ENCODE results near the gene FOXD2.
"Not testable (repeated sequence)": the region's sequence is repeated elsewhere in the genome, so short reads cannot be mapped to it uniquely, and the experiment has no call there.

The FOXD2 gene

DNA sequence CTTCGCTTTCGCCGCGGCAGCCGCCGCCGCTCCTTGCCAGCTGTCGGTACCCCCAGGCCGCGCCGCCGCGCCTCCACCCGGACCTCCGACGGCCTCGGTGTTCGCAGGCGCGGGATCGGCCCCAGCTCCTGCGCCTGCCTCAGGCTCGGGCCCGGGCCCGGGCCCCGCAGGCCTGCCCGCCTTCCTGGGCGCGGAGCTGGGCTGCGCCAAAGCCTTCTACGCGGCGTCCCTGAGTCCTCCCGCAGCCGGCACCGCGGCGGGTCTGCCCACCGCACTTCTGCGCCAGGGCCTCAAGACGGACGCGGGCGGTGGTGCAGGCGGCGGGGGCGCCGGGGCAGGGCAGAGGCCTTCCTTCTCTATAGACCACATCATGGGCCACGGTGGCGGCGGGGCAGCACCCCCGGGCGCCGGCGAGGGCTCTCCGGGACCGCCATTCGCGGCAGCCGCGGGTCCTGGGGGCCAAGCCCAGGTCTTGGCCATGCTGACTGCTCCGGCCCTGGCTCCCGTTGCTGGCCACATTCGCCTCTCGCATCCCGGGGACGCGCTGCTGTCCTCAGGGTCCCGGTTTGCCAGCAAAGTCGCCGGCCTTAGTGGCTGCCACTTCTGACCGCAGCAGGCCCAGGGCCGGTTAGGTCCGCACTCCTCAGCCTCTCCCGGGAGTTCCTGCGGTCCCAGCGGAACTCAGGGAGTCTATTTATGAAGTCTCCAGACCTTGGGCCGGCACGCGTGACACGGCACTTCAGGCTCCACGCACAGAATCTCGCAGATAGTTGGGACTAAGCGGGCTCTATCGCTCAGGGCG lies 1.4 kb downstream of the FOXD2 start:
- no peak for DNase-seq

- no peak for DNase-seq
Observed at GRCh38 chr1:47439819-47440598, 2.2 kb downstream of the FOXD2 start.

DNA sequence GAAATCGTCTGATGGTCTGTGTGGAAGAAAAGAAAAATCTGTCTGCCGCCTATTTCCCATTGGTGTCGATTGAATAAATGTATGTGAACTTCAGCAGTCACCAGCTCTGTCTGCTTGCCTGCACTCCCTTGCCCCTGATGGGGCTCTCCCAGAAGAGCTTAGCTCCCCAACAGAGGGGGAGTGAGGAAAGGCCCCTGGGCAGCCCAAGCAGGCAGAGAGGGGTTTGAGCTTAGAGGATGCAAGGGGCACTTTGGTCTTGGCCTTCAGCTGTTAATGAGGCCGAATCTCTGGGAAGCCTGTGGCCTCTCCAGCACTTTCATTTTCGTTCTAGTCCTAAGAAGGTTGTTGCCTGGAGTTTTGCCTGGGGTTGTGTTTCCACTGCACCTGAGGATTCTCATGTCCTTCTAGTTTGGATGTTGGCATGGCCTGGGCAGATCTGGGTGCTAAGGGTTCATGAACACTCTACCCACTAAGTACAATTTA lies 2.8 kb downstream of the FOXD2 start:
- DNase-seq, result no peak

GRCh38 chr1:47441450-47442106 lies 3.7 kb downstream of the FOXD2 start:
- DNase-seq, result no peak

DNA sequence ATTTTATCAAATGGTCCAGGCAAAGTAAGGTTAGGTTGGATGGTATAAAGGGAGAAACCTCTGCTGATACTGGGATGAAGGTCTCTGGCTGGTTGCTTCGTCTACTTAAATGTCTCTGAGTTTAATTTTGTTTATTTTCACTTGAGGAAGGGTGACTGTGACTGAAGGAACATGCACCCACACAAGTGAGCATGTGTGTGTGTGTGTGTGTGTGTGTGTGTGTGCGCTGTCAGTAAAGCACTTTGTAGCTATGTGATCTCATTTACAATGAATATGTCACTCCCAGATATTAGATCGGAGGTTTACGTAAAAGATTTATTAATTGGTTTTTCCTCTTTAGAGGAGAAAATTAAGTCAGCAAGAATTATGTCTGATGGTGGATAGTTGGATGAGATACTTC lies 4.4 kb downstream of the FOXD2 start:
- DNase-seq, result no peak

DNA sequence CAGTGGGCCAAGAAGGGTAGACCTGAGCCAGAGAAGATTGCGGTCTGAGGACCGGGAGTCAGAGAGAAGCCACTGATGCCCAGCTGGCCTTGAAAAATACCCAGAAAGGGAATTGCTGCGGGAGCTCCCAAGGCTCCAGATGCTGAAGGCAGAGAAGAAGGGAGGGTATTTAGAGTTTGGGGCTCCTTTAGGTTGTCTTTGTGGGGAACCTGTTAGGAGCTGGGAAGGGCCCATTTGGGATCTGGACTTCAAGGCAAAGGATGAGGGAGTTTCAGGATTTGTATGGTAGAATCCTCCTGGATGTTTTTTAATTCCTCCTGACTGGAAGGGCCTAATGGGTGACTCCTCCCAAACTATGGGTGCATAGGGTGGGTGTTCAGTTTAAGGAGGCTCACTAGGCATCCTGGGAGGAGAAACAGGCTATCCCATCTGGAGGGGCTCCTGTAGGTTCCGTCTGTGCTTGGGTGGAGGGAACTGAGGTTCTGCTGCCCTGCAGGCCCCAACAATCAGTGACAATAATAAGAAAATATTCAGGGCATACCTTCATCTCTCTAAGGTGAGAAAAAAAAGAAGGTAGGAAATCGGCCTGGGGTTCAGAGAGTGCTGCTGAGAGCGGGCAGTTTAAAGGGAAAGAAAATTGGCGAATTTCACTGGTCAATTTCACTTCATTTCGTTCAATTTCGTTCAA lies 5.1 kb downstream of the FOXD2 start:
- DNase-seq, result no peak

GRCh38 chr1:47443530-47444296 lies 5.9 kb downstream of the FOXD2 start:
- DNase-seq, result no peak

GRCh38 chr1:47444297-47444561 lies 6.4 kb downstream of the FOXD2 start:
- no peak for DNase-seq

DNA sequence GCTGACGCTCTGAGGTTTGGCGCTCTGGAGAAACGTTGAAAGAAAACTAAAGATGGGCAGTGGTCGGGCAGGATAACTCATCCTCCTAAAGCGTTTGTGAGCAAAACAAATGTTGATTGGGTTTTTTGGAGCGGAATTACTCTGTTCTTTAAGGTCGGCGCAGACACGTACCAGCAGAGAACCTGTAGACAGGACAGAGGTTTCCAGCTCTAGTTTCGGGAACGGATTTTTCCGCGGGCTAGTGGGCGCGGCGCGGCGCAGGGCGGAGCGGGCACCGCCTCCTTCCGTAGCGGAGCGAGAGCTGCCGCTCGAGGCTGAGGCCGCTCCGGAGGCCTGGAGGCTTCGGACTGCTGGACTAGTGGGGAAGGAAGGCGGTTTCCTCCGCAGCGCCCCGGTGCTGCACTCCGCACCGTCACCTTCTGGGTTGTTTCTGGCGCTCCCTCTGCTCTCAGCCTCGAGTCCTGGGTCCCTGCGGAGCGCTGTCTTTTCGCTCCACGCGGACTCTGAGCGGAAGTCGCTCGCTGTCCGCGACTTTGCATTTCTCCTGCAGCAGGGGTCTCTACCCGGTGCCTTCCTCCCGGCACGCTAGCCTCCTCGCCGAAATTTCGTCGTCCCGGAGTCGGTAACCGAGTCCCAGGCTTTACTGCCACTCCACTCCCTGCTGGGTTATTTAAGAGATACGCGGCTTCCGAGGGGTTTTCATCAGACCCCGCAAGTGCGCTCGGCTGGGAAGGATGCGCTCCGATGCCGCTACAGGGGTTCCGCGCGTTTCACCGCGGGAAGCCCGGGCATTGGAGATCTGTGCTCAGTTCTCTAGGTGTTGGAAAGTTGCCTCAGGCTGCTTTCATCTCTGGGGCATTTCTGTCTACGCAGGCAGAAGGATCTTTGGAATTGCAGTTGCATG lies 7.0 kb downstream of the FOXD2 start:
- DNase-seq, result no peak

GRCh38 chr1:47445823-47446550 lies 8.1 kb downstream of the FOXD2 start:
- DNase-seq, result no peak

DNA sequence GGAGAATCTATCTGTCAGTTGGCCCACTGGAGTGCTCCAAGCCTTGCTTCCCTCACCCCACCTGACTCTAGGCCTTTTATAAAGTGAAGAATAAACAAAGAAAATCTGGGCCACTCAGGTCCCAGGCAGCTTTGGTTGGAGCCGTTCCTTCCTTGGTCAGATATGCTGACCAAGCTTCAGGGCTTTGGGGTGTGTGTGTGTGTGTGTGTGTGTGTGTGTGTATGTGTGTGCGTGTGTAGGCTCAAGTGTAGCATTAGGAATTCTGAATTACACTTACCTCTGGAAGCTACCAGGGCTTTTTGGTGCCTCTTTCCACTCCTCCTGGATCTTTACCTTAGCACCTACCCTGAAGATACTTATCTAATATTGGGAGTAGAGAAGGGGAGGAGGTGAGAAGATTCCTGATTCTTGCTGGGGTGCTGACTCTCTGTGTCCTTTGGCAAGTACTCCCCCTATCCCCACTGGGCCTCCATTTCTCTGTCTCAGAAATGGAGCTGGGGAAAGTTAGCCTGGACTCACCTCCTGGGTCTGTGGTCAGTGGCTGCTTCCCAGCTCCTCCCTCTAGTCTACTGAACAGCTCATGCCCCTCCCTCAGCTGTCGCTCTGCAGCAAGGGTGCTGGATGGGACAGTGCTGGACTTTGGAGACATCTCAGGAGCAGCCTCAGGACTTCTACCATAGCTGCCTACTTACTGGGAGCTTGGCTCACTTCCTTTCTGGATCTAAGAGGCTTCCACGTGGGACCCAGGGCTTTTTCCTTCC lies 10.8 kb downstream of the FOXD2 start:
- DNase-seq, result no peak

DNA sequence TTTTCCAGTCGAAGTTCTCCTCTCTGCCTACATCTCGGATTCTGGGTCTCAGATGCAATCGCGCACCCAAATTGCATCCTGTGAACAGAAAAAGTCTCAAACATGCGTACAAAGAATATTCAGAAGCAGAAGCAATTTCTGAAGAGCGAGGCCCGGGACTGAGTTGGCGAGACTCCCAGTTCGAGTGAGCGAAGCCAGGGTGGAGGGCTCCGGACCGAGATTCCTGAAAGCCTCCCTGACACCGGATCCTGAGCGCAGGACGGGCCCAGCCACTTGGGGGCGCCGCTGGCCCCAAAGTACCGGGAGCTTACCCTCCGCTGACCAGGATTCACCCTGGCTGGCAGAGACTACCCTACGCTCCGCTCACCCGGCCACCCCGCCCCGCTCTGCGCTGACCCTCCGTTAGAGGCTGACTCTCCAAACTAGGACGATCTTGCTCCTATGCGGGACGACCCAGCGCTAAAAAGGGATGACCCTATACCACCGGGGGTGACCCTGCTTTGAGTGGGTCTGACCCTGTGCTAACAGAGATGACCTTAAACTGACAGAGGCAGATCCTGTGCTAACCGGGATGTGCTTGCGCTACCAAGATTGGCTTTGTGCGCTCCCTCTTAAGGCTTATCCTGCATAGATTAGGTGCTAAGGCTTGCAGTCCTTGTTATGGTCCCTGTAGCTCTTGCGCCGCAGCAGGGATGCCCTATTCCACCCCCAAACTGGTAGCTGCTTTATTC lies 12.1 kb downstream of the FOXD2 start:
- DNase-seq, result peak in 4 of 56 donors; percentile 9 to 32 (median 12)

DNA sequence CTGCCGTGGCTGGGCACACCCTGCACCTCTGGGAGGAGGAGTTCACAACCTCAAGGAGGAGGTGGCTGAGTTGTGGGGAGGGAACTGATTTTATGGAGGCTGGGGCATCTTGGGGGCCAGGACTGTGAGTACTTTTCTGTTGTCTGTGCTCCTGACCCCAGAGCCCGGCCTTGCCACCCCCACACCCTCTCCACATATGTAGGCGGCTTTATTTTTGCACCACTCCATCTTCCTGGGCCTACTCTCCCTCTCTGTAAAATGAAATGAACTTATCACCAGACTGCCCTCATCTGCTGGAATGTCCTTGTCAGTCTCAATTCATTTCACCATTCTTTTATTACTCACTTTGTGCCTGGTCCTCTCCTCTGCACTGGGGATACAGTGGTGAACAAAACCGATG lies 12.8 kb downstream of the FOXD2 start:
- DNase-seq, result no peak

- DNase-seq, result no peak
Observed at GRCh38 chr1:47452426-47452825, 14.6 kb downstream of the FOXD2 start.

DNA sequence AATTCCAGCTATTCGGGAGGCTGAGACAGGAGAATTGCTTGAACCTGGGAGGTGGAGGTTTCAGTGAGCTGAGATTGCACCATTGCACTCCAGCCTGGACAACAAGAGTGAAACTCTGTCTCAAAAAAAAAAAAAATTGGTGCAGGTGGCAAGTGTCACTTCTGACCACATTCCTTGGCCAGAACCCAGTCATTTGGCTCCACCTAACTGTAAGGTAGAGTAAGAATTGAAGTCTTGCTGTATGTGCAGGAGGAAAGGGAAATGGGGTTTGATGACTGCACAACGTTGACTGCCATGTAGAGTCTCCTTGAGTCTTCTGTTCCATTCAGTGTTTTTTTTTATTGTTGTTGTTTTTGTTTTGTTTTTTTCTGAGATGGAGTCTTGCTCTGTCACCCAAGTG lies 16.1 kb downstream of the FOXD2 start:
- not testable (repeated sequence) for DNase-seq

GRCh38 chr1:47456250-47456649 lies 18.4 kb downstream of the FOXD2 start:
- no peak for DNase-seq

DNA sequence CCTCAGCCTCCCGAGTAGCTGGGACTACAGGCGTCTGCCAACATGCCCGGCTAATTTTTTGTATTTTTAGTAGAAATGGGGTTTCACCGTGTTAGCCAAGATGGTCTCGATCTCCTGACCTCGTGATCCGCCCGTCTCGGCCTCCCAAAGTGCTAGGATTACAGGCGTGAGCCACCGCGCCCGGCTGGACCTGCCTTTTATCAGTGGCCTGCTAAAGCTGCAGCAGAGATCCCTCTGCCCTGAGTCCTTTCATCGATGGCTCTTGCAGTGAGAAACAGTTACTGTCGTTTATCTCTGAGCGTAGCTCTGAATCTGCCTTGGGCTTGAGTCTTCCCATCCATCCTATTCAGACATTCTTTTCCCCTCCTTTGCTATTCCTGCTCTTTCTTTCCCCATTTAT lies 19.7 kb downstream of the FOXD2 start:
- DNase-seq, result not testable (repeated sequence)
